Stimulated activated CD8-positive, alpha-beta memory T cell treated with anti-CD3 and anti-CD28 coated beads, Interleukin-7, amount 100 ng/mL, for 4 hours (primary cell): ENCODE results near the gene ARHGEF4.

Source experiments
- DNase-seq, 2 donors: peaks; one replicate each; pipeline ENCODE4 v3.0.0-alpha.2; 2020; ENCODE audit warnings: low read depth in 2 of 2

Gene ARHGEF4

GRCh38 chr2:130917006-130917688 is 80.4 kb downstream of the ARHGEF4 start:
- no peak for DNase-seq

- no peak for DNase-seq
Observed at GRCh38 chr2:130918393-130918792, 81.7 kb downstream of the ARHGEF4 start.

GRCh38 chr2:130920415-130921163 is 83.9 kb downstream of the ARHGEF4 start:
- peak; percentile 16 to 36 for DNase-seq

GRCh38 chr2:130921164-130921476 is 84.4 kb downstream of the ARHGEF4 start:
- DNase-seq = no peak

DNA sequence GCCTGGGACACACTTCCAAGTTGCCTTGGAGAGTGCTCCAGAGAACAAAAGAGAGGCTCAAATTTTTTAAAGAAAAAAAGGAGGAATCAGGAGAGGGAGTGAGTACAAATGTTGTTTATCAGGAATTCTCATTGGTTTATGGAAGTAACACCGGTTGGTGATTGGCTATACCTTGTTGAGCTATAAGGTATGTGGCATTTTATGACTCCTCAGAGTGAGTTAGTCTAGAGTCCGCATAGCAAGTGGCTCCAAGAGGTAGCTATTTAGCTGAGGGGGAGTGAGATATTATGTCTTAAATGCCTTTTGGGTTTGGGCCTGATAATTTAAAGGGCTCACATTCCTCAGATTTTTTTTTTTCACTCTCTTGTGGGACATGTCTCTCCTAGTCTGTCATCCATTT is 85.7 kb downstream of the ARHGEF4 start:
- DNase-seq = no peak

- DNase-seq = no peak
Observed at GRCh38 chr2:130928385-130928784, 91.7 kb downstream of the ARHGEF4 start.

- DNase-seq = no peak
Observed at GRCh38 chr2:130930740-130931659, 94.3 kb downstream of the ARHGEF4 start.

DNA sequence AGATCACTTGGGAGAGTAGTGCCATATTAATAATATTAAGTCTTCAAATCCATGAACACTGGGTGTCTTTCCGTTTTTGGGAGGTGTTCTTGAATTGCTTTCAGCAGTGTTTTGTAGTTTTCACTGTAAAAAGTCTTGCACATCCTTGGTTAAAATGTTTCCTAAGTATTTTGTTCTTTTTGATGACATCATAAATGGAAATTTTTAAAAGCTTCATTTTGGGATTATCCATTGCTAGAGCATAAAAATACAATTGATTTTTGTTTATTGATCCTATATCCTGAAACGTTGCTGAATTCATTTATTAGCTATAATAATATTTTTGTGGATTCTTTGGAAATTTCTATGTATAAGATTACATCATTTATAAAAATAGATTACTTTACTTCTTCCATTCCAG is 96.8 kb downstream of the ARHGEF4 start:
- DNase-seq = no peak

GRCh38 chr2:130936451-130936850 is 99.7 kb downstream of the ARHGEF4 start:
- no peak for DNase-seq

GRCh38 chr2:130947967-130948366 is 111.3 kb downstream of the ARHGEF4 start:
- no peak for DNase-seq

- DNase-seq = no peak
Observed at GRCh38 chr2:130949954-130950353, 113.2 kb downstream of the ARHGEF4 start.

DNA sequence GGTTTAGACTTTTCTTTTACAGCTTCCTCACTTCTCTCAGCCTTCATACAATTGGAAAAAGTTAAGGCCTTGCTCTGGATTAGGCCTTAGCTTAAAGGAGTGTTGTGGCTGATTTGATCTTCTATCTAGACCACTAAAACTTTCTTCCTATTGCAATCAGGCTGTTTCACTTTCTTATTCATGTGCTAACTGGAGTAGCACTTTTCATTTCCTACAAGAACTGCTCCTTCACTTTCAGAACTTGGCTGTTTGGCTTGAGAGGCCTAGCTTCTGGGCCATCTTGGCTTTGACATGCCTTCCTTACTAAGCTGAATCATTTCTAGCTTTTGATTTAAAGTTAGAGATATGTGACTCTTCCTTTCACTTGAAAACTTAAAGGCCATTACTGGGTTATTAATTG is 114.3 kb downstream of the ARHGEF4 start:
- no peak for DNase-seq

GRCh38 chr2:130954873-130955272 is 118.2 kb downstream of the ARHGEF4 start:
- no peak for DNase-seq

GRCh38 chr2:130957915-130958314 is 121.2 kb downstream of the ARHGEF4 start:
- DNase-seq = no peak

DNA sequence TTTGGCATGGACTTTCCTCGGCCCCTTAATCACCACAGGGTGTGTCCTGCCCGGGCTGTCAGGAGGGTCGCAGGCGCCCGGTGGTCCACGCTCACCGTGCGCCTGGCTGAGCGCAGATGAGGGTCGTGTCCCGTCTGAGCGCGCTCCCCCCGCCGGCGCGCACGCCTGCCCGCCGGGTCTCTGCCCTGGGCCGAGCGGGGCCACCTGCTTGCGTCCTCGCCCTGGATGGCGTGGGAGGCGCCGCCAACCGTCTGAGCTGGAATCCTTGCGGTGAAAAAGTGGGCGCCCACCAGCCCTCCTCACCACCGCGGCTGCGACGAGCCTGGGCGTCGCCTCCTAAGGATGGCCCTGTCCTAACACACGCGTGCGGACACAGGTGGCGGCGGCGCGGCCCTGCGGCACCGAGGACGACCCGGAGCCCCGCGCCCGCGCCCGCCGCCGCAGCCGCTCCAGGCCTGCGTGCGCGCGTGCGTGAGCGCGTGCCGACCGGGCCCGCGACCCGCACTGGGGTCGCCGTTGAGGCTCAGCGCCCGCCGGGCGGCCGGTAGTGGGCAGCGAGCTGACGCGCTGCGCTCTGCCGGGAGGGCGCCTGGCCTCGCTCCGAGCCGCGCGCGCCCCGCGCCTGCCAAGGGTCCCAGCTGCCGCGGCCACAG is 126.6 kb downstream of the ARHGEF4 start:
- DNase-seq = no peak

DNA sequence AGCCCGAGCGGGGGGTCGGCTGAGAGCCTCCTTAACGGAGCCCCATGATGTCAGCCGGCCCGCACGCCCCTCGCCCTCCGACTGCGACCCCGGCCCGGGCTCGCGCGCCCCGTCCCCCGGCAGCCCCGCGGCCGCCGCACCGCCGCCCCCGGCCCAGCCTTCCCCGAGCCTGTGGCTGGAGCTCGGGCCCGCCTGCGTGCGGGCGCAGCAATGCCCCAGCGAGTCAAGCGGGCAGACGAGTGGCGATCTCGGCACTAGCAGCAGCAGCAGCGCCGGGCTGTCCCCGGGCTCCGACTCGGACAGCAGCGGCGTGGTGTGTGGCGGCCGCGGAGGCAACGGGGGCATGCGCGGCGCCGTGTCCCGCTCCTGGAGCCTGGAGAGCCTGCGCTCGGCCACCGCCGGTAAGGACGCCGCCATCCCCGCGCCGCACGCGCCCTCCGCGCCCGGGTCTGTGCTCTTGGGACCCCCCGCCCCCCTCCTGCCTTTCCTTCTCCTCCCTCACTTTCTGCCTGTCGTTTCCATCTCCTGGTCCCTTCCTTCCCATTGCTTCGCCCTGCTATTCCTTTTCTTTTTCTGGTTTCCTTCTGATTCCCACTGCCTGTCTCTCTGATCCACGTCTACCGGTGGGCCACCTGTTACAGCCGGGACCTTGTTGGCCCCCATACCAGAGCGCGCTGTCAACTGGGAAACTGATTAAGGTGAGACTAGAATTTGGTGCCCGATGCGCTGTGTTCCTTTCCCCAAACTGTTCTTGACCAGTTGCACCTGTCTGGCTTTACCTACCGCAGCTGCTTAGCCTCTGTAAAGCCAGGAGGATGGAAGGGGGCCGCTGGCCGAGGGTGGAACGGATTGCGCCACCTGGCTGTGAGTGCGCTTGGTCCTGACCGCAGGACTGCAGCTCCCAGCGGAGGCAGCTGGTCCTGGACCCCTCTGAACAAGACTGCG is 127.4 kb downstream of the ARHGEF4 start:
- DNase-seq = no peak

DNA sequence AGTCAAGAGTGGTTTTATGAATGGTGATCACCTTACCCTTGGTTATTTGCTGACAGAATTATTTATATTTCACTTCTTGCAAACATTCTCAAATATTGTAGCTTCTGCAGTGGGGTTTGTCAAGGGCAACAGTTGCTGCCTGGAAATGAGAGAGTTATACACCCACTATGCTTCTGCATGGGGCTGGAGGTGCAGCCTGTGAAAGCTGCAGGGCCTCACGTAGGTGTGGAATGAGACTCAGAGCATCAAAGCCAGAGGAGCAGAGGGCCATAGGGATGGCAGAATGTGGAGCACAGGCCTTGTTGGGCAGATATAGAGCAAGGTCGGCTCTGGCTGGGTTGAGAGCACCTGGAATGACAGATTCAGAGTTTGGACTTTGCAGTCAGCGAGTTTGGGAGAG is 128.2 kb downstream of the ARHGEF4 start:
- no peak for DNase-seq

DNA sequence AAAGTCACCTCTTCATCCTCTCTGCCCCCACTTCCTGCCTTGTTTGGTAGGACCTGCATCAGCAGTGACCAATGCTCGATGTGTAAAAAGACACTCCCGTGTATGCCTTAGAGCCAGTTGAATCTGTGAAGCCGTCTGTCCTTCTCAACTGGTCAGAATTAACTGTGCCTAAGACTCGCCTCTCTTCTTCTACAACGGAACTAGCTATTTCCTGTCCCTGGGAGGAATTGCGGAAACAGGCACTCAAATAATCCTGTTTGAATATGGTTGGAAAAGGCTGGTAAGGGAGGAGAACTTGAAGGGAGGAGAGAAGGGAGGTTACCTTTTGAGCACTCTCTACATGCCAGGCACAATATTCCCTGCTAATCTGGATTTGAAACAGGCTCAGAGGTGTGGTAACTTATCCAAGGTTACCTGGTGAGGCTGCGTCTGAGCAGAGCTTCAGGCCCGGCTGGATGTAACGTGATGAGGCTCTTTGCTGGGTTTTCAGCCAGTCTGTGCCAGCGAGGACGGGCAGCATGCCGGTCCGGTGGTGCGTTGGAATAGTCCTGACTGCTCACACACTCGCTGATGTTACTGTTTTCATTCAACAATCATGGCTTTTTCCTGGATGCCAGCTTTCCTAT is 129.5 kb downstream of the ARHGEF4 start:
- DNase-seq = no peak

DNA sequence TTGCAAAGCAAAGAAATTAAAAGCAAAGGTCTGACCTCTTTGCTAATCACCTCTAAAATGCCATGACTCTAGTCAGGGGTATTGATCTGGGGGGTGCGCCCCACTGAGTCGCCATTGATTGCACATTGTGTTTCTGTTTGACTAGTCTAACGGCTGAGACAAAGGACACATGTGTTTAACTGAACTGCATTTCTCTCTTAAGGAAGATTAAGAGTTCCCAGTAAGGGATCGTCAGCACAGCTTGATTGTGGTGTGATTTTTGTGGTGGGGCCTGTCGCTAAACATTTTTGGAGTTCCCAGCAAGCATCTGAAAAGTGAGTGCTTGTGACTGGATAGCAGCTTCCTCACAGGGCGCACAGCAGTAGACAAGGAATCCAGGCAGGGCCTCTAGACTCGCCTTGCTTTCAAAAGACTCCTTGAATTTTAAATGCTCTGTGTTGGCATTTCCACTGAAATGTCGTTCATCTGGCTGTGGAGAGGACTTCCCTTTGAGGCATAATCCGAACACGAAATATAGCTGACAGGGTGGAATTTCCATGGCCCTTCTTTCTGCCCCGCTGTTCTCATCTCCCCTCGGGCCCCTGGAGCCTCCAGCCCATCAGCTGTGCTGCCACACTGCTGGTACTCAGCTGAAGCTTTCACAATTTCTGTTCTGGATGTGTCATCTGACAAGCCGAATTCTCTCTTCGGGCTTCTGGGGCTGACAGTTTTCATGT is 130.2 kb downstream of the ARHGEF4 start:
- DNase-seq = no peak

DNA sequence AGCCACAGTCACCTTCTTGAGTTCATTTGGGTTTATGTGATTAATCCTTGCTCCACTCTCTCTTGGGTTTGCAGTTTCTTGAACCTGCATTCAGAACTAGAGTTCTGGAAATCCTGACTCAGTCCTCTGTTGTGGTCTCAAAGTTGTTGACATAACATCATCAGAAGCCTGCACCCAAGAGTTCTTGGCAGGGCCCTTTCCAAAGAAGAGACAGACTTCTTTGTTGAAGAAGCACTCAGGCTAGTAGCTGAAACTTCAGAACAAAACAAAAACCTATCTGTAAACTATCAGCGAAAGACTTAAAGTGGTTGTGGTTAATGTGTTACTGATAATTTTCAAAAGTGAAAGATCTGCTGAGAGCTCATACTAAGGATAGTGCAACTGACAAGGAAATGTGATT is 135.7 kb downstream of the ARHGEF4 start:
- DNase-seq = no peak
